Keratinocyte (primary cell): ENCODE results near the gene DHODH.

Experiments used
- EZH2 ChIP-seq: IDR thresholded peaks from one replicate; pipeline ENCODE4 v1.6.1; 2012; ENCODE audit warnings: inconsistent platforms, mild to moderate bottlenecking, low read length, moderate library complexity
- TF ChIP-seq, protein P1 (sequence below), 3 experiments: IDR thresholded peaks in 1 of 3; conservative IDR thresholded peaks in 1 of 3; optimal IDR thresholded peaks in 1 of 3; 2 replicates in 2 of 3; 3 replicates in 1 of 3; pipeline versions ENCODE3 to v1.5.1; 2011; ENCODE audit warnings: low read length in 3 of 3, mild to moderate bottlenecking in 3 of 3, moderate library complexity in 2 of 3, control low read depth in 1 of 3, inconsistent platforms in 1 of 3; ENCODE audit not compliant: insufficient read depth in 2 of 3; ENCODE audit errors: extremely low read depth in 1 of 3

- TF ChIP-seq, protein P1, sequence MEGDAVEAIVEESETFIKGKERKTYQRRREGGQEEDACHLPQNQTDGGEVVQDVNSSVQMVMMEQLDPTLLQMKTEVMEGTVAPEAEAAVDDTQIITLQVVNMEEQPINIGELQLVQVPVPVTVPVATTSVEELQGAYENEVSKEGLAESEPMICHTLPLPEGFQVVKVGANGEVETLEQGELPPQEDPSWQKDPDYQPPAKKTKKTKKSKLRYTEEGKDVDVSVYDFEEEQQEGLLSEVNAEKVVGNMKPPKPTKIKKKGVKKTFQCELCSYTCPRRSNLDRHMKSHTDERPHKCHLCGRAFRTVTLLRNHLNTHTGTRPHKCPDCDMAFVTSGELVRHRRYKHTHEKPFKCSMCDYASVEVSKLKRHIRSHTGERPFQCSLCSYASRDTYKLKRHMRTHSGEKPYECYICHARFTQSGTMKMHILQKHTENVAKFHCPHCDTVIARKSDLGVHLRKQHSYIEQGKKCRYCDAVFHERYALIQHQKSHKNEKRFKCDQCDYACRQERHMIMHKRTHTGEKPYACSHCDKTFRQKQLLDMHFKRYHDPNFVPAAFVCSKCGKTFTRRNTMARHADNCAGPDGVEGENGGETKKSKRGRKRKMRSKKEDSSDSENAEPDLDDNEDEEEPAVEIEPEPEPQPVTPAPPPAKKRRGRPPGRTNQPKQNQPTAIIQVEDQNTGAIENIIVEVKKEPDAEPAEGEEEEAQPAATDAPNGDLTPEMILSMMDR (optimal IDR thresholded peaks at IDR 0.05 in 1 of 3, IDR thresholded peaks at IDR 0.05 in 1 of 3, conservative IDR thresholded peaks at IDR 0.05 in 1 of 3; ENCODE audit: extremely low read depth in 1 of 3, insufficient read depth in 2 of 3, low read length in 3 of 3): no peak
- TF ChIP-seq EZH2: no peak
Observed at GRCh38 chr16:71966932-71967331, 41.6 kb upstream of the DHODH start.
